GM23338 (cell line): ENCODE results near the gene MYO18A. TPM values are rescaled to one million over a fixed set of nuclear protein-coding genes. Genes with fewer than 3 reads are reported as not detected.

Experiments
- ATAC-seq: fragments of 200-7000 bp; cut with Tn5 transposase; 3 replicates; pipeline ENCODE4 v1.9.1; 2020
- DNase-seq: peaks from one replicate; pipeline ENCODE4 v3.0.0-alpha.2; 2015; ENCODE audit warnings: low spot score
- H2AFZ ChIP-seq: fragments of 200-600 bp; sonication (generic); 2 replicates; pipeline ENCODE4 v1.8.0; 2016; ENCODE audit warnings: antibody characterized with exemption, mild to moderate bottlenecking, moderate library complexity
- H3F3A ChIP-seq: fragments of 200-600 bp; sonication (generic); replicated peaks from 2 replicates; pipeline ENCODE4 v1.8.0; 2017; ENCODE audit warnings: antibody characterized with exemption, mixed run types, low read depth
- H3K27ac ChIP-seq: fragments of 200-600 bp; sonication (generic); 2 replicates; pipeline ENCODE4 v1.6.1; 2016; ENCODE audit warnings: low read depth
- H3K27me3 ChIP-seq: fragments of 200-600 bp; sonication (generic); 2 replicates; pipeline ENCODE4 v1.8.0; 2016; ENCODE audit warnings: mild to moderate bottlenecking, mixed run types, moderate library complexity; ENCODE audit not compliant: insufficient read depth
- H3K36me3 ChIP-seq: fragments of 200-600 bp; sonication (generic); 2 replicates; pipeline ENCODE4 v1.8.0; 2016; ENCODE audit warnings: mild to moderate bottlenecking; ENCODE audit not compliant: insufficient read depth
- H3K4me1 ChIP-seq: fragments of 200-600 bp; sonication (generic); 2 replicates; pipeline ENCODE4 v1.8.0; 2016; ENCODE audit warnings: mild to moderate bottlenecking, moderate library complexity; ENCODE audit not compliant: insufficient read depth
- H3K4me2 ChIP-seq: fragments of 200-600 bp; sonication (generic); 2 replicates; pipeline ENCODE4 v1.7.1; 2017; ENCODE audit warnings: mixed run types
- H3K4me3 ChIP-seq: fragments of 200-600 bp; sonication (generic); 2 replicates; pipeline ENCODE4 v1.6.1; 2016; ENCODE audit warnings: mixed run types
- H3K79me2 ChIP-seq: fragments of 200-600 bp; sonication (generic); replicated peaks from 2 replicates; pipeline ENCODE4 v1.8.0; 2017; ENCODE audit warnings: mild to moderate bottlenecking; ENCODE audit not compliant: insufficient read depth
- H3K9me2 ChIP-seq: fragments of 200-600 bp; sonication (generic); 2 replicates; pipeline ENCODE4 v1.8.0; 2017; ENCODE audit not compliant: insufficient read depth
- H4K20me1 ChIP-seq: fragments of 200-600 bp; sonication (generic); replicated peaks from 2 replicates; pipeline ENCODE4 v1.8.0; 2017; ENCODE audit warnings: mild to moderate bottlenecking; ENCODE audit not compliant: insufficient read depth
- H3K27ac Mint-ChIP-seq: 2 replicates; pipeline ENCODE4 v1.8.0; 2020; ENCODE audit warnings: inconsistent platforms, mild to moderate bottlenecking, moderate library complexity, mixed read lengths
- H3K27me3 Mint-ChIP-seq: 3 replicates; pipeline ENCODE4 v1.8.0; 2022; ENCODE audit warnings: low read depth, mild to moderate bottlenecking, moderate library complexity, mixed read lengths, inconsistent platforms; ENCODE audit not compliant: insufficient read depth, poor library complexity
- H3K36me3 Mint-ChIP-seq: 3 replicates; pipeline ENCODE4 v1.8.0; 2021; ENCODE audit warnings: low read depth, mild to moderate bottlenecking, inconsistent platforms, moderate library complexity, mixed read lengths
- H3K4me1 Mint-ChIP-seq: 3 replicates; pipeline ENCODE4 v1.8.0; 2020; ENCODE audit warnings: mild to moderate bottlenecking, inconsistent platforms, mixed read lengths
- H3K4me3 Mint-ChIP-seq: 3 replicates; pipeline ENCODE4 v1.8.0; 2021; ENCODE audit warnings: moderate library complexity, mild to moderate bottlenecking, inconsistent platforms, mixed read lengths
- H3K9me3 Mint-ChIP-seq: 3 replicates; pipeline ENCODE4 v1.8.0; 2020; ENCODE audit warnings: moderate library complexity, mild to moderate bottlenecking, inconsistent platforms, mixed read lengths
- CREB1 ChIP-seq: fragments of 250-450 bp; sonication (Bioruptor Pico); IDR thresholded peaks from 2 replicates; pipeline ENCODE4 v1.5.0; 2020; ENCODE audit warnings: low read depth, mild to moderate bottlenecking, moderate library complexity
- CTCF ChIP-seq, 2 experiments: fragments of 200-600 bp in 1 of 2; sonication (generic) in 1 of 2; conservative IDR thresholded peaks; 2 replicates each; pipeline versions ENCODE4 v1.5.1 to v1.6.1; 2016 to 2017; ENCODE audit warnings: antibody characterized with exemption in 2 of 2, low read depth in 2 of 2, mild to moderate bottlenecking in 2 of 2, moderate library complexity in 1 of 2
- ETS1 ChIP-seq: IDR thresholded peaks from 2 replicates; pipeline ENCODE4 v1.6.1; 2016; ENCODE audit warnings: antibody characterized with exemption
- EZH2phosphoT487 ChIP-seq: fragments of 200-600 bp; sonication (generic); IDR thresholded peaks from one replicate; pipeline ENCODE4 v1.8.1; 2018; ENCODE audit warnings: antibody characterized with exemption; ENCODE audit not compliant: unreplicated experiment
- JUNB ChIP-seq: IDR thresholded peaks from one replicate; pipeline ENCODE4 v1.6.1; 2016; ENCODE audit warnings: antibody characterized with exemption; ENCODE audit not compliant: unreplicated experiment
- NANOG ChIP-seq: IDR thresholded peaks from 2 replicates; pipeline ENCODE4 v1.6.1; 2016; ENCODE audit warnings: antibody characterized with exemption, borderline replicate concordance
- POLR2AphosphoS5 ChIP-seq: IDR thresholded peaks from 2 replicates; pipeline ENCODE4 v1.6.1; 2016; ENCODE audit warnings: antibody characterized with exemption, low read depth
- ZNF114 ChIP-seq: fragments of 250-450 bp; sonication (Bioruptor Pico); IDR thresholded peaks from 2 replicates; pipeline ENCODE4 v1.5.0; 2020; ENCODE audit warnings: mild to moderate bottlenecking, moderate library complexity
- ZNF331 ChIP-seq: fragments of 250-450 bp; sonication (Bioruptor Pico); IDR thresholded peaks from 2 replicates; pipeline ENCODE4 v1.5.0; 2020; ENCODE audit warnings: low read depth, mild to moderate bottlenecking, moderate library complexity
- ZNF462 ChIP-seq: fragments of 250-450 bp; sonication (Bioruptor Pico); IDR thresholded peaks from 2 replicates; pipeline ENCODE4 v1.5.0; 2020; ENCODE audit warnings: mild to moderate bottlenecking, moderate library complexity
- polyA plus RNA-seq: library from polyadenylated mRNA; unstranded; fragments of >200 nt; fragmentation: Nextera tagmentation; extraction: Ambion mirVana; gene quantifications from 2 replicates; pipeline ENCODE4 v1.2.1, GENCODE V29; 2016
- total RNA-seq: library from RNA; depleted of rRNA; stranded (reverse); fragments of >200 nt; shearing (Covaris generic); gene quantifications from 2 replicates; pipeline ENCODE4 v1.2.3, GENCODE V29; 2014

Gene MYO18A
- total and polyA plus RNA-seq, 2 experiments from 2014 or later = 18.3 to 37.5 TPM

GRCh38 chr17:29090750-29091605 is 89.2 kb downstream of the MYO18A start:
- H3K36me3 ChIP-seq = no peaks in the 10 kb centered on the region; the same call in 1 of the 2 replicates
- H3K4me3 ChIP-seq = no peak overlapping the region
- no peak for DNase-seq
- ATAC-seq = peak; percentile 17; the same call in 2 of the 3 replicates
- Mint-ChIP-seq H3K4me3 (no peak overlapping the region), H3K4me1 (peaks cover 48% of the 10 kb centered on the region), H3K36me3 (peaks cover 55% of the 10 kb centered on the region), H3K27ac (no peak overlapping the region), H3K27me3 (peaks cover 18% of the 10 kb centered on the region), H3K9me3 (peaks cover 3% of the 10 kb centered on the region; the same call in 1 of the 3 replicates)
- TF ChIP-seq ETS1 (no peak), CTCF (conservative IDR thresholded peaks at IDR 0.05; ENCODE audit: low read depth in 2 of 2) (peak in 1 of 2 experiments; percentile 47; a peak in 2 of 4 replicates)
- no peak overlapping the region for H3K27ac ChIP-seq
- H2AFZ ChIP-seq = no peak overlapping the region
- no peak overlapping the region for H3K4me2 ChIP-seq
- H3K9me2 ChIP-seq = no peaks in the 10 kb centered on the region
- H4K20me1 ChIP-seq = no peaks in the 10 kb centered on the region
- no peaks in the 10 kb centered on the region for H3K79me2 ChIP-seq
- H3K4me1 ChIP-seq = peaks cover 6% of the 10 kb centered on the region; the same call in 1 of the 2 replicates
- H3K27me3 ChIP-seq = no peaks in the 10 kb centered on the region
- peaks cover 10% of the 10 kb centered on the region; the same call in 1 of the 2 replicates for H3F3A ChIP-seq

- H2AFZ ChIP-seq = no peak overlapping the region
- H3K9me2 ChIP-seq = no peaks in the 10 kb centered on the region
- no peaks in the 10 kb centered on the region for H4K20me1 ChIP-seq
- no peak overlapping the region for H3K4me3 Mint-ChIP-seq
- H3K4me3 ChIP-seq = no peak overlapping the region
- peaks cover 50% of the 10 kb centered on the region for H3K4me1 Mint-ChIP-seq
- no peak for ATAC-seq
- no peak for DNase-seq
- peaks cover 13% of the 10 kb centered on the region for H3F3A ChIP-seq
- H3K4me2 ChIP-seq = no peak overlapping the region
- no peaks in the 10 kb centered on the region for H3K27me3 ChIP-seq
- H3K36me3 Mint-ChIP-seq = peaks cover 57% of the 10 kb centered on the region
- H3K36me3 ChIP-seq = no peaks in the 10 kb centered on the region; the same call in 1 of the 2 replicates
- H3K79me2 ChIP-seq = no peaks in the 10 kb centered on the region
- H3K4me1 ChIP-seq = peaks cover 15% of the 10 kb centered on the region; the same call in 1 of the 2 replicates
- H3K9me3 Mint-ChIP-seq = peaks cover 3% of the 10 kb centered on the region; the same call in 1 of the 3 replicates
- H3K27me3 Mint-ChIP-seq = peaks cover 18% of the 10 kb centered on the region
- no peak overlapping the region for H3K27ac ChIP-seq
- H3K27ac Mint-ChIP-seq = no peak overlapping the region
- TF ChIP-seq ZNF462 (CRISPR knock-in tag) (no peak), CREB1 (CRISPR knock-in tag) (no peak), ZNF331 (CRISPR knock-in tag) (no peak), ZNF114 (CRISPR knock-in tag) (no peak), JUNB (no peak), ETS1 (no peak), POLR2AphosphoS5 (no peak), EZH2phosphoT487 (no peak), NANOG (no peak)
These were observed 90.1 kb downstream of the MYO18A start for GRCh38 chr17:29090108-29090507.
